ENCODE measurements around the gene RFC5. TPM values are rescaled to one million over a fixed set of nuclear protein-coding genes. Genes with fewer than 3 reads are reported as not detected.
"Not testable (repeated sequence)": the region's sequence is repeated elsewhere in the genome, so short reads cannot be mapped to it uniquely, and the experiment has no call there.

The RFC5 gene
- total RNA-seq, 1 donor from 2014 or later: 7.3 TPM

DNA sequence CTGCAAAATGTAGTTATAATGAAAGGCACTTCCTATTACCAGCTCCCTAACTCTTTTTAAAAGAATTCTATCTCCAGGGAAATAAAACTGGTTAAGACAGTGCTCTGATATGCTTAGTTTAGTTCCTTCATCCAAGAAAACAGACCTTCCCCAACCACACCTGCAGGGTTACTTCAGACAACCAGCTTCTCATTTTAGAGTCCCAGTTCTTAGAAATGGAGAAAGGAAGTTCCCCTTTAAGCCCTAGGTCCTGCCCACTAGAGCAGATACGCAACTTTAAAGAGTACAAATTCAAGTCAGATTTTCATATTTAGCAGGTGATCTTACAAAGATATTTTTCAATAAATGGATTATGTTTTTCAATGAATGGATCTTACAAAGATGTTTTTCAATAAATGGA is 48.9 kb downstream of the RFC5 start:
- ATAC-seq (no peak), DNase-seq (no peak)
- H3K36me3 ChIP-seq: no peaks in the 10 kb centered on the region
- no peaks in the 10 kb centered on the region for H3K9me3 ChIP-seq
- no peak overlapping the region for H3K27ac ChIP-seq
- peaks cover 31% of the 10 kb centered on the region for H3K4me1 ChIP-seq
- H3K27me3 ChIP-seq (ENCODE audit: low read depth): no peaks in the 10 kb centered on the region
- intact Hi-C loops (cut with DNase I): no loop called here
- no peak overlapping the region for H3K4me3 ChIP-seq
- TF ChIP-seq, protein P1, sequence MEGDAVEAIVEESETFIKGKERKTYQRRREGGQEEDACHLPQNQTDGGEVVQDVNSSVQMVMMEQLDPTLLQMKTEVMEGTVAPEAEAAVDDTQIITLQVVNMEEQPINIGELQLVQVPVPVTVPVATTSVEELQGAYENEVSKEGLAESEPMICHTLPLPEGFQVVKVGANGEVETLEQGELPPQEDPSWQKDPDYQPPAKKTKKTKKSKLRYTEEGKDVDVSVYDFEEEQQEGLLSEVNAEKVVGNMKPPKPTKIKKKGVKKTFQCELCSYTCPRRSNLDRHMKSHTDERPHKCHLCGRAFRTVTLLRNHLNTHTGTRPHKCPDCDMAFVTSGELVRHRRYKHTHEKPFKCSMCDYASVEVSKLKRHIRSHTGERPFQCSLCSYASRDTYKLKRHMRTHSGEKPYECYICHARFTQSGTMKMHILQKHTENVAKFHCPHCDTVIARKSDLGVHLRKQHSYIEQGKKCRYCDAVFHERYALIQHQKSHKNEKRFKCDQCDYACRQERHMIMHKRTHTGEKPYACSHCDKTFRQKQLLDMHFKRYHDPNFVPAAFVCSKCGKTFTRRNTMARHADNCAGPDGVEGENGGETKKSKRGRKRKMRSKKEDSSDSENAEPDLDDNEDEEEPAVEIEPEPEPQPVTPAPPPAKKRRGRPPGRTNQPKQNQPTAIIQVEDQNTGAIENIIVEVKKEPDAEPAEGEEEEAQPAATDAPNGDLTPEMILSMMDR (IDR thresholded peaks at IDR 0.05): no peak

DNA sequence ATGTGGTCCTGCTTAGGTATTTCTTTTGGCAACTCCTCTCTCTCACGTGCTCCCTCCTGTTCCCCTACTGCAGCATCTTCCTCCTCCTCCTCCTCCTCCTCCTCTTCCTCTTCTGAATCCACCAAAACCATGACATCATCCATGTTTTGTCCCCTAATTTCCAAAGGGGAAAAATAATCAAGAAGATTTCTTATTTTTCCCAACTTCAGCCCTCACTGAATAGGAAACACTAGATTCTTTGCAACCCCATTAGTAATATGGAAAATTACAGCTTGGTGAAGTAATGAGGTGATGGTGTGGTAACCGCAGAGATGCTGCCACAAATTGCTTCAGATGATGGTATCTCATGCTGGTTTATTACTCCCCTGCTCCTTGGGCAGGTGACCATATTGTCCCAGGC is 51.9 kb downstream of the RFC5 start:
- Histone ChIP-seq H3K4me1 (peaks cover 22% of the 10 kb centered on the region), H3K36me3 (peaks cover 13% of the 10 kb centered on the region), H3K27me3 (ENCODE audit: low read depth) (no peaks in the 10 kb centered on the region), H3K4me3 (no peak overlapping the region), H3K27ac (no peak overlapping the region), H3K9me3 (no peaks in the 10 kb centered on the region)
- intact Hi-C loops (cut with DNase I): no loop called here
- ATAC-seq: no peak
- no peak for DNase-seq
- TF ChIP-seq, protein P1 (IDR thresholded peaks at IDR 0.05): no peak

DNA sequence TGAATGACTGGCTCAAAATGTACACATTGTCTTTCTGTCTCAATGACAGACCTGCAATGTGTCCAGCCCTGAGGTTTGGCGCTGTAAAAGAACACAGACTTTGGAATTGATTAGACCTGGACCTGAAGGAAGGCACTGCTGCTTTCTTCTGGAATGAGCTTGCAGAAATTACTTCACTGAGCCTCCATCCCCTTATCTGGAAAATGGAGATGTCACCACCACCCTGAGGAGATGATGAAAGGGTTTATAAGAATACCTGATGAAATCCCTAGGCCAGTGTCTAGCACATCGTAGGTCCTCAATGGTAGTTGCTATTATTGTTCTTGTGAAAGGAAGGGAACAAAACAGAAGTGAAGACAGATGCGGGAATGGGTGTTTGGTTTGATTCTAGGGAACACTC is 54.1 kb downstream of the RFC5 start:
- no peak for ATAC-seq
- no peak overlapping the region for H3K27ac ChIP-seq
- no peak overlapping the region for H3K4me3 ChIP-seq
- intact Hi-C loops (cut with DNase I): no loop called here
- H3K9me3 ChIP-seq: no peaks in the 10 kb centered on the region
- H3K27me3 ChIP-seq (ENCODE audit: low read depth): no peaks in the 10 kb centered on the region
- DNase-seq: no peak
- TF ChIP-seq, protein P1 (IDR thresholded peaks at IDR 0.05): no peak
- H3K36me3 ChIP-seq: peaks cover 13% of the 10 kb centered on the region
- H3K4me1 ChIP-seq: peaks cover 2% of the 10 kb centered on the region

DNA sequence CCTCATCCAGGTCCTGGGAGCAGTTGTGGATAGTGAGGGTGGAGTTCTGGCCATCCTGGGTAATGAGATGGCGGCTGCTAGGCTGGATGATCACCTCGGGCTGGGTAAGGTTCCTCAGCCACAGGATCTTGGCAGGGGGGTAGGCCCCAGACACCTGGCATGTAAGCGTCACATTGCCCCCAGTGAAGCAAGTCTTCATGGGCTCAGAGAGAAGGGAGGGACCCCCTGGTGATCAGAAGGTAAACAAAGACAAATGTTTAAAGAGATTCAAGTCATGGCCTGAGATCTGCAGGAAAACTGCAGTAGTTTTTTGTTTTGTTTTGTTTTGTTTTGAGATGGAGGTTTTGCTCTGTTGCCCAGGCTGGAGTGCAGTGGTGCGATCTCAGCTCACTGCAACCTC is 57.3 kb downstream of the RFC5 start:
- no peak for ATAC-seq
- Histone ChIP-seq H3K27me3 (ENCODE audit: low read depth) (no peaks in the 10 kb centered on the region), H3K27ac (no peak overlapping the region), H3K4me1 (no peaks in the 10 kb centered on the region), H3K9me3 (no peaks in the 10 kb centered on the region), H3K36me3 (peaks cover 35% of the 10 kb centered on the region), H3K4me3 (no peak overlapping the region)
- TF ChIP-seq, protein P1 (IDR thresholded peaks at IDR 0.05): no peak
- intact Hi-C loops (cut with DNase I): no loop called here
- DNase-seq: no peak

DNA sequence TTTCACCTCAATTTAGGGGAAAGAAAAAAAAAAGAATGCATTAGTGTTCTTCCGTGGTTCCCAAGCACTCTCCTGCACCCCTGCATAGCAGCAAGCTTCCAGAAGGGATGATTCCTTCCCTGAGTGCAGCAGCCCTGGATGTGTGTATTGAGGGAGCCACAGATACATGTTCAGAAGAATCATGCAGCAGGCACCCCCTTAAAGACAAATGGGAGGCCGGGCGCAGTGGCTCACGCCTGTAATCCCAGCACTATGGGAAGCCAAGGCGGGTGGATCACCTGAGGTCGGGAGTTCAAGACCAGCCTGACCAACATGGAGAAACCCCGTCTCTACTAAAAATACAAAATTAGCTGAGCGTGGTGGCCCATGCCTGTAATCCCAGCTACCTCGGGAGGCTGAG is 65.0 kb downstream of the RFC5 start:
- H3K4me1 ChIP-seq; ATAC-seq; H3K27me3 ChIP-seq (ENCODE audit: low read depth); H3K4me3 ChIP-seq; H3K27ac ChIP-seq; DNase-seq; H3K9me3 ChIP-seq; intact Hi-C loops (cut with DNase I): not testable (repeated sequence)
- peaks cover 49% of the 10 kb centered on the region for H3K36me3 ChIP-seq

Other genes with a start within 250 kb of the RFC5 start
- 1.0 TPM for gene KSR2, start 47.7 kb upstream of the RFC5 start, total RNA-seq
- 75.1 TPM for gene WSB2, start 44.5 kb downstream of the RFC5 start, total RNA-seq
- gene VSIG10, start 87.3 kb downstream of the RFC5 start, total RNA-seq: 51.7 TPM
- gene PEBP1, start 119.4 kb downstream of the RFC5 start, total RNA-seq: 194 TPM